Putamen (tissue), 1 donor: Measurements from ENCODE around the gene TAPT1.

ENCODE experiments used
- DNase-seq: peaks from one replicate; pipeline ENCODE4 v3.0.0-alpha.2; 2016; ENCODE audit warnings: low spot score

TAPT1 gene

GRCh38 chr4:16248605-16249004, 22.3 kb upstream of the TAPT1 start:
- DNase-seq = no peak

GRCh38 chr4:16245241-16245640, 19.0 kb upstream of the TAPT1 start:
- DNase-seq = no peak

GRCh38 chr4:16243285-16243684, 17.0 kb upstream of the TAPT1 start:
- DNase-seq = no peak

- no peak for DNase-seq
Measured at GRCh38 chr4:16240300-16240699, 14.0 kb upstream of the TAPT1 start.

- DNase-seq = no peak
Measured at GRCh38 chr4:16239086-16239485, 12.8 kb upstream of the TAPT1 start.

GRCh38 chr4:16238327-16238726, 12.1 kb upstream of the TAPT1 start:
- no peak for DNase-seq

DNA sequence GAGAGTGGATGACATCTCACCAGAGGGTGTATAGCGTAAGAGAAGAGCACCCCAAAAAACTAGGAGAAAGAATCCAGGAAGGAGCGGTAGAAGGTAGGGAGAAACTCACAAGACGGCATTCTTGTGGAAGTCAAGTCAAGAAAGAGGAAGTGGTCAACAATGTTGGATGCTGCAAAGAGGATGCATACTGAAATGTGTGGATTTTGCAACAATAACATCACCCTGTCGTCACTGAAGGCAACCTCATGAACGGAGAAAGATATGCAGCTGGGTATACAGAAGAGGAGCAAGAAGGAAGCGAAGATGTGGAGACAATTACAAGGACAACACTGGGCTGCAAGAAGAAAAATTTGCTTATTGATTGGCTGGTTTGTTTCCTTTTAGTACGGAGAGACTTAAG, 11.4 kb upstream of the TAPT1 start:
- DNase-seq = no peak

DNA sequence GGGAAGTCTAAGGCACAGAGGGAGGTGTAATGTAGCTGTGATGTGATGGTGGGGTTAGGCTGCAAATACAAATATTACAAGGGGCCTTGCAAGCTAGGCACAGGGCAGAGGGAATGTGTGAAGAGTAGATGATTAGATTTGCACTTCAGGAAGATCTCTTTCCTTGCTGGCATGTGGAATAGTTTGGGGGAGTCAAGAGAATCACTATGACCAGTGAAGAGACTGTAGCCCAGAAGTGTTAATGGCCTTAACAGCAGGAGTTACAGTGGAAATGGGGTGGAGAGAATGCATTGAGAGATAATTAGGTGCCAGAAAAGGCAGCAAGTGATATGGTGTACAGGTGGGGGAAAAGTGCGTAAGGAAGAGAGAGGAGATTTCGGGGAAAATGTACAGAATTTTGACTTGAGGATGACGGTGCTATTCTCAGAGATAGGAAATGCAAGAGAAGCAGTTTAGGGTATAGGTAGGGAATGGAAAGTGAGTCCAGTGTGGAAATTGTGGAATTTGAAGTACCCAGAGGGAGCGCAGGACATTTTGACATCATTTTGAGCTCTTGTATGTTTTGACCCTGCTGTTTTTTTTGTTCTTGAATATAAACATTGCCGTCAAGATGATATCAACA, 10.2 kb upstream of the TAPT1 start:
- no peak for DNase-seq

DNA sequence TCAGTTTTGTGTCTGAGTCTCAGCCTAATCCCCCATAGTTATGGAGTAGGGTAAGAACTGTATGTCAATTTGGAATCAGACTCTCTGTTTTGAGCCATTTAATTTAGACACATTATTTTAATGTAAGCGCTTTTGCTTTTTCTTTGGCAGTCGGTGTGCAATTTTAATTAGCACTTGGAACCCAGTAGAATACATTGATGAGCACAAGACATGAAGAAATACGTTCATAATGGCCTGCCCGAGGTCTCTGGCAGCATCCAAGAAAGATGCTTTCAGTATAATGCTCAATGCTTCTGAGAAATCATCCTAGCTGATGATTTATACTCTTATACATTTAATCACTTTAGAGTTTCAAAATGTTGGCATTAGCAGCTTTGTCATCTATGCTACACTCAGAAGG, 8.9 kb upstream of the TAPT1 start:
- DNase-seq = no peak

DNA sequence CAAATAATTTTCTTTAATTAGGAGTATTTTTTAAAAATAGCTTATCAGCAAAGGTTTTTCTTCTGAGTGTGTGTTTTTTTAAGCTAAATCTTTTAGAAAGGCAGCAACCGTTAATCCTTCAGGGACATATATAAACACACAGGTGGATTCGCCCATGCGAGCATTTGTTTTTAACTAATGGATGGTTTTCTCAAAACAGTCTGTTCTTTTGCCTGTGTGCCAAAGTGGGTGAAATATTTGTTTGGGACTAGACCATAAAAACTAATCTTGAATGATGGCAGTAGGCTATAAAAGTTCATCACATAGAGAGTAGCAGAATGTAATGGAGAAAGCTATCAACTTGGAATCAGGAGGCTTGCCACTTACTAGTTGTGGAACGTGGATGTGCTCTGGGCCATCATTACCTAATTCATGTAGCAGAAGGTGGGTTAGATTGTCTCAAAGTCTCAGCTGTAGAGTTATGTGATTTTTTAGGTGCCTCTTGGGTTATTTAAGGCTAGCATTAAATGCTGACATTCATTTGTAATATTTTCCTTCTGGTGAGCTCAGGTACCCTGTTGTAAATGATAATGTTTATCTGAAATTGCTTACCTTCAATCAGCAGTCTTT, 7.4 kb upstream of the TAPT1 start:
- no peak for DNase-seq

- DNase-seq = no peak
Measured at GRCh38 chr4:16231570-16232245, 5.4 kb upstream of the TAPT1 start.

GRCh38 chr4:16230308-16230707, 4.0 kb upstream of the TAPT1 start:
- no peak for DNase-seq

DNA sequence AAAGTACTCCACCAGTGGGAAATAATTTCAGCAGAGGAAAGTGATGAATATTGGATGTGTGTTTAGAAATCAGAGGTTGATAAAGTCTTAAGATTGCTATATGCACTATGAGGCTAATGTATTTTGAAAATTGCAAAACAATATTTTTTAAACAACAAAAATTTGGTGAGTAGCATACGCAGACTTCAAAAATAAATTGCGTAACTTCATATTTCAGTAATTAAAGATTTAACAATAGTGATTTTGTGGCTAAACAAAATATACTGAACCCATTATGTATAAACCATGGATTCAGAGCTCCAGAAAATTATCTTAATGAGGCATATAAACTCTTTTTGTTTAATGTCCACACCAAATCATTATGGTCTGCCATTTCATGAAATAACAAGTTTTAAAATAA, 3.3 kb upstream of the TAPT1 start:
- DNase-seq = no peak

GRCh38 chr4:16227462-16227868, 1.2 kb upstream of the TAPT1 start:
- DNase-seq = peak; percentile 64

GRCh38 chr4:16226816-16227461, 668 bp upstream of the TAPT1 start:
- peak; percentile 58 for DNase-seq

- DNase-seq = no peak
Measured at GRCh38 chr4:16225167-16225862, 956 bp downstream of the TAPT1 start.

DNA sequence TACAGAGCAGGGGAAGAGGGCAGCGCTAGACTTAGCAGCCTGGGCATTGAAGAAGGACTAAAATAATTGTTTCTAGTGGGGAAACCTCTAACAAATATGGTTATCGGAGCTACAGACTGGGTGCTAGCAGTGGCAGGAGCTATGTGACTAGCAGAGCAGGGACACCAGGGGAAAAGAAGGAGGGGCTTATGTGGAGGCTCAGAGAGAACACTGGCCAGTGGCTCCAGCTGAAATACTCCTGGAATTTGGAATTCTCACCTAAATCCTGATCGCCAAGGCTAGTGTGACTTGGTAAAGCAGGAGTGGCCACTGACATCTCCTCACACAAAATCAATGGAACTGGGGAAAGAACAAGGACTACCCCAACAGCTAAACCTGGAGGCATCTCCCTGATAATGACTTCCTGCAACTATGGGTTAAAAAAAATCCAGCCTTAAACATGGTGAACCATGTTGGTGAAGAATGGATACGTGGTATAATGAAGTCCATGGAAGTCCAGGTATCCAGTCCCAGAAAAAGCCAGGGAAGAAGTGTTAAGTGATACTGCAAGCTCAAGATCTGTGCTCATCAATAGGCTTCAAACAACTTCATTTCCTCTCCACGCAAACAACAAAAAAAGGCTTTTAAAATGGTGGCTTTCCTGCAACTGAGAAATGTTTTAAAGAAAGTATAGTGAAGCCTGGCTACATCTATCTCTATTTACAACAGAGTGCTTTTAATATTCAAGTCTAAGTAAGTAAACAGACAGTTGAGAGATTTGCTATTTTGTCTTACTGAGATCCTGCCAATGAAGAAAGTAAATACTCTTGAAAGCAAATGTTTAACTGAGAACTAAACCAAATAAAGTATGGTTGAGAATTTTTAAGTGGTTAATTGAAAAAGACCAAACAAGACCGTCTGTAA, 1.8 kb downstream of the TAPT1 start:
- no peak for DNase-seq

DNA sequence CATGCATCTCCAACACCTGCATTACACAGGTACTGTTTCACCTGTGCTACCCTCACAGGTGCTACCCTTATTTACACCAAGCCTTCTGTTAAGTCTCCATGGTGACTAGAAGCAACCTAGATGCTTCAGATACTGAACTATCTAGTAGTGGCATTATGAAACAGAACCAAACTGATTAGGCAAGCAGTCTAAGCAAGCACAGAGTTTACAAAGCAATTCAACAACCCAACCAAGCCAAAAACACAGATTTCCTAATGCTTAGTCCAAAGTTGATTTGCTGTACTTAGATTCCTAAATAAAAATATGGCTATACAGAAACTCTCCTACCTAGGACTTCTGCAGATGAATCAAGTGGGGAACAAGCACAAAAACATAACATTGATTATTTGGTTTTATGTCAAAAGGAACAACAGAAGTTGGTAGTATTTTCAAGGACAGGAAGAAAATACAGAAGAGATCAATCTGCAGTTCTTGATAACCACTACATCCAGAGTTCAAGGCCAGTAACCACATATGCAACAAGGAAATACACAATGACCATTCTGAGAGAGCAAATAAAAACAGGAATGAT, 3.2 kb downstream of the TAPT1 start:
- DNase-seq = no peak

DNA sequence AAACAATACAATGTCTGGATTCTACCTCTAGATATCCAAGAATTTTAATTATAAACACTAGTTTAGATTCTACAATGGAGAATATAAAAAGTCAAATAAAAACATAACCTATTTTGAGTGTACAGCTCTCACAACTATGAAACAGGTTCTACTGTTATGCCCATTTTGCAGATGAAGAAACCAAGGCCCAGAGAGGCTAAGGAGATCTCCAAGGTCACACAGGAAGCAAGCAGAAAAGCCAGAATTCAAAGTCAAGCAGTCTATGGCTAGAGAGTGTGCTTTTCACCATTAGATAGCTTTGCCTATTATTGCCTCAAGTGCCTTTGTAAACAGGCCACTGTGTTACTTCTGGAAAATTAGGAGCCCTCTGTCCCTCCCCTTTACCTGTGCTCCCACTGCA, 7.3 kb downstream of the TAPT1 start:
- DNase-seq = no peak

DNA sequence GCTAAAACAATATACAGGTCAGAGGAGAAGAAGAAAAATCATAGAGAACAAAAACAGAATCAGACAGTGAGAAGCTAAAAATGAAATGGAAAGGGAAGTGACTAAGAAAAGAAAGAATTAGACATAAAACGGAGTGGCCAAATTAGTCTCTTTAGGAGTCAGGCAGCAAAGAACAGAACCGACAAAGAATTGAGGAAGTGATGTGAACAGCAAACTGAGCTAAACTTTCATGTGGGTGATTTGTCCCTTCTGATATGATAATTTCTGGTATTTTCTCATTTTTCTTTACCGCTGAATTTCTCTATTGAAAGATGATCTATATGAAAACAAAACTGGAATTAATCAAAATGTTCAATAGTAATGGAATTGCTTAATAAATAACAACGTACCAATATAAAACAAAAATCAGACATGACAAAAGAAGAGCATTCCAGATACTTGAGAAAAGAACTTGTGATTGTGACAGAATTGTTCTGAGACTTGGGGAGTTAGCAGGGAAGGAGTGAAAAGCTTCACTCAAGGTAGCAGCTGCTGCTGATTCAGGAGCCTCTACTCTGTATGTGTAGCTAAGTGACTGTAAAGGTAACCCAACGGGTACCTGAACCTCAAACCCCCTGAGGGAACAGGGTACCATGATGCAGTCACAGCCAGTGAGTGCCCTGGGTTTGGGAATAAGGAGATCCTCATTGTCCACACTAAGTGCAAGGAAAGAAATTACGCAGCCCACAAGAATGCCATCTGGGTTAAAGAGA, 8.8 kb downstream of the TAPT1 start:
- DNase-seq = no peak
